DMS79 treated with DMSO at 0.1 percent for 48 hours (cell line): ENCODE results near the gene PCDHGB3.

Experiments used
- DNase-seq: peaks from one replicate; lab custom pipeline; 2025; lab: John Stamatoyannopoulos, UW

The PCDHGB3 gene

DNA sequence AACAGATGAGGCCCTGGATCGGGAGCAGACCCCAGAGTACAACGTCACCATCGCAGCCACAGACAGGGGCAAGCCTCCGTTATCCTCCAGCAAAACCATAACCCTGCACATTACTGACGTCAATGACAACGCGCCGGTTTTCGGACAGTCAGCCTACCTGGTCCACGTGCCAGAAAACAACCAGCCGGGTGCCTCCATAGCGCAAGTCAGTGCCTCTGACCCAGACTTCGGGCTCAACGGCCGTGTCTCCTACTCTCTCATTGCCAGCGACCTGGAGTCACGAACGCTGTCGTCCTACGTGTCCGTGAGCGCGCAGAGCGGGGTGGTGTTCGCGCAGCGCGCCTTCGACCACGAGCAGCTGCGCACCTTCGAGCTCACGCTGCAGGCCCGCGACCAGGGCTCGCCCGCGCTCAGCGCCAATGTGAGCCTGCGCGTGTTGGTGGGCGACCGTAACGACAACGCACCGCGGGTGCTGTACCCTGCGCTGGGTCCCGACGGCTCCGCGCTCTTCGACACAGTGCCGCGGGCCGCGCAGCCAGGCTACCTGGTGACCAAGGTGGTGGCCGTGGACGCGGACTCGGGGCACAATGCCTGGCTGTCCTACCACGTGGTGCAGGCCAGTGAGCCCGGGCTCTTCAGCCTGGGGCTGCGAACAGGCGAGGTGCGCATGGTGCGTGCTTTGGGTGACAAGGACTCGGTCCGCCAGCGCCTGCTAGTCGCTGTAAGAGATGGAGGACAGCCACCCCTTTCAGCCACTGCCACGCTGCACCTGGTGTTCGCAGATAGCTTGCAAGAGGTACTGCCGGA lies 49.2 kb downstream of the PCDHGB3 start:
- no peak for DNase-seq

DNA sequence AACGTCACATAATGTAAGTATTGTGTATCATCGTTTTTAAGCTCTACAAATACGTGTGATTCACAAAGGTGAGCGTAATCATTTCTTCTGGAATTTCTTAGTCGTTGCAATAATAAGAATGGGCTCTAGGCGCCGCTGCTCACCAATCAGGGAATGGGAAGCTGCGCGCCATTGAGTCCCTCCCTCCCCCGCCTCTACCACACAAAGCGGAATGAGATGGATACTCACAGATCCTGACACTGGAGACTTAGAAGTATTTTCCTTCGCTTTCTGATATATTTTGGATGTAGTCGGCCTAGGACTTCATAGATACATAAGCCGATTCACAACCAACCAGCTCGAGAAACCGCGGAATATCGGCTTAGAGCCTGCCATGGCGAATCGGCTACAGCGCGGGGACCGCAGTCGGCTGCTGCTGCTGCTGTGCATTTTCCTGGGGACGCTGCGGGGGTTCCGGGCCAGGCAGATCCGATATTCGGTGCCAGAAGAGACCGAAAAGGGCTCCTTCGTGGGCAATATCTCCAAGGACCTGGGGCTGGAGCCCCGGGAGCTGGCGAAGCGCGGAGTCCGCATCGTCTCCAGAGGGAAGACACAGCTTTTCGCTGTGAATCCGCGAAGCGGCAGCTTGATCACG lies 50.9 kb downstream of the PCDHGB3 start, which contains the start of gene PCDHGA11:
TSS of gene PCDHGA11 (plus strand) at position 197 of the 634 bp plus-strand sequence. CDS start at position 374, 177 bp downstream.
- DNase-seq, result no peak

DNA sequence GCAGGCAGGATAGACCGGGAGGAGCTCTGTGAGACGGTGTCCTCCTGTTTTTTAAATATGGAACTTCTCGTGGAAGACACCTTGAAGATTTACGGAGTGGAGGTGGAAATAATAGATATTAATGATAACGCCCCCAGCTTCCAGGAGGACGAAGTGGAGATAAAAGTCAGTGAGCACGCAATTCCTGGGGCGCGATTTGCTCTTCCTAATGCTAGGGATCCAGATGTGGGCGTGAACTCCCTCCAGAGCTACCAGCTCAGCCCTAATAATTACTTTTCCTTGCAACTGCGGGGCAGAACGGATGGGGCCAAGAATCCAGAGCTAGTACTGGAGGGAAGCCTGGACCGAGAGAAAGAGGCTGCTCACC lies 51.4 kb downstream of the PCDHGB3 start:
- no peak for DNase-seq
